HG02642 (cell line): ENCODE results near the gene APC2.
A peak's percentile ranks its signal among the peaks of the same experiment; 100 is the strongest.

Experiments used
- ATAC-seq: cut with Tn5 transposase; IDR thresholded peaks from one replicate; pipeline ENCODE4 v1.9.1; 2021; ENCODE audit warnings: mild to moderate bottlenecking; ENCODE audit not compliant: unreplicated experiment, poor library complexity

APC2 gene, protein sequence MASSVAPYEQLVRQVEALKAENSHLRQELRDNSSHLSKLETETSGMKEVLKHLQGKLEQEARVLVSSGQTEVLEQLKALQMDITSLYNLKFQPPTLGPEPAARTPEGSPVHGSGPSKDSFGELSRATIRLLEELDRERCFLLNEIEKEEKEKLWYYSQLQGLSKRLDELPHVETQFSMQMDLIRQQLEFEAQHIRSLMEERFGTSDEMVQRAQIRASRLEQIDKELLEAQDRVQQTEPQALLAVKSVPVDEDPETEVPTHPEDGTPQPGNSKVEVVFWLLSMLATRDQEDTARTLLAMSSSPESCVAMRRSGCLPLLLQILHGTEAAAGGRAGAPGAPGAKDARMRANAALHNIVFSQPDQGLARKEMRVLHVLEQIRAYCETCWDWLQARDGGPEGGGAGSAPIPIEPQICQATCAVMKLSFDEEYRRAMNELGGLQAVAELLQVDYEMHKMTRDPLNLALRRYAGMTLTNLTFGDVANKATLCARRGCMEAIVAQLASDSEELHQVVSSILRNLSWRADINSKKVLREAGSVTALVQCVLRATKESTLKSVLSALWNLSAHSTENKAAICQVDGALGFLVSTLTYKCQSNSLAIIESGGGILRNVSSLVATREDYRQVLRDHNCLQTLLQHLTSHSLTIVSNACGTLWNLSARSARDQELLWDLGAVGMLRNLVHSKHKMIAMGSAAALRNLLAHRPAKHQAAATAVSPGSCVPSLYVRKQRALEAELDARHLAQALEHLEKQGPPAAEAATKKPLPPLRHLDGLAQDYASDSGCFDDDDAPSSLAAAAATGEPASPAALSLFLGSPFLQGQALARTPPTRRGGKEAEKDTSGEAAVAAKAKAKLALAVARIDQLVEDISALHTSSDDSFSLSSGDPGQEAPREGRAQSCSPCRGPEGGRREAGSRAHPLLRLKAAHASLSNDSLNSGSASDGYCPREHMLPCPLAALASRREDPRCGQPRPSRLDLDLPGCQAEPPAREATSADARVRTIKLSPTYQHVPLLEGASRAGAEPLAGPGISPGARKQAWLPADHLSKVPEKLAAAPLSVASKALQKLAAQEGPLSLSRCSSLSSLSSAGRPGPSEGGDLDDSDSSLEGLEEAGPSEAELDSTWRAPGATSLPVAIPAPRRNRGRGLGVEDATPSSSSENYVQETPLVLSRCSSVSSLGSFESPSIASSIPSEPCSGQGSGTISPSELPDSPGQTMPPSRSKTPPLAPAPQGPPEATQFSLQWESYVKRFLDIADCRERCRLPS (N-terminal part only)

DNA sequence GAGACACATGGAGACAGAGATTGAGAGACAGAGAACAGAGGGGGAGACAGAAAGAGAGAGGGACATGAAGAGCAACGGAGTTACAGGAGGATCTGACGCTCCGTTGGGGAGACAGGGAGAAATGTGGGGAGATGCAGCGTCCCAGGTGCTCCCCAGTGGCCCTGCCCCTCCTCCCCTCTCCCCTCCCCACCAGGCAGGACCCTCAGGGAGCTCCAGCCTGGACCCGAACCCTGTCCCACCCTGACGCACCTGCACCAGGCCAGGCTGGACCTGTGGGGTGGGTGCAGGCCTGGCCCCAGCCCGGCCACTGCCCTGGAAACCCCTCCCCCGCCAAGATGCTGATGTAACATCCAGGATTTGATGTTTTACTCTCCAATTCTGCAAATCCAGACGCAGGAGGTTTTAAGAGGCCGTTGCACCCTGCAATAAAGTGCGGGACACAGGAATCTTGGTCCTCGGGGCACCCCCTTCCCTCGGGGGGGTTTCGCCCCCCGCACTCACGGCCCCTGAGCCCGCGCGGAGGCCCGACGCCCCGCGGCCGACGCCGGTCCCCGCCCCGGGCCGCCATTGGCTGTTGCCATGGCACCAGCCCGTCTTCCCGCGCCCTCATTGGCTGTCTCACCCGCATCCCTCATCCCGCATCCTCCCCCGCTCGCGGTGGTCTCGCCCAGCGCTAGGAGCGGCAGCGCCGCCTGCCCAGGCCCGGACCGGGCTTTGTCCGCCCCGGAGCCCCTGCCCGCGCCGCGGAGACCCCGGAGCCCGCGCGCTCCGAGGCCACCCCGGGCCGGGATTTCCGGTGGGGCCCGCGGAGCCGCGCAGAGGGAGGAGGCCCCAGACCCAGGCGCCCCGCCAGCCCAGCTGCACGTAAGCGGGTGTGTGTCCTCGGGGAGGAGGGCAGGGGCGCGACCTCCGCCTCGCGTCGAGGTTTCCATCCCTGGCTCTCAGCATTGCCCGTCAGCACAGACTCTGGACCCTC is at the start of gene APC2:
TSS of gene APC2 (plus strand) at position 655 of the 976 bp plus-strand sequence. CDS start 2,881 bp downstream, outside the sequence.
- ATAC-seq = no peak

DNA sequence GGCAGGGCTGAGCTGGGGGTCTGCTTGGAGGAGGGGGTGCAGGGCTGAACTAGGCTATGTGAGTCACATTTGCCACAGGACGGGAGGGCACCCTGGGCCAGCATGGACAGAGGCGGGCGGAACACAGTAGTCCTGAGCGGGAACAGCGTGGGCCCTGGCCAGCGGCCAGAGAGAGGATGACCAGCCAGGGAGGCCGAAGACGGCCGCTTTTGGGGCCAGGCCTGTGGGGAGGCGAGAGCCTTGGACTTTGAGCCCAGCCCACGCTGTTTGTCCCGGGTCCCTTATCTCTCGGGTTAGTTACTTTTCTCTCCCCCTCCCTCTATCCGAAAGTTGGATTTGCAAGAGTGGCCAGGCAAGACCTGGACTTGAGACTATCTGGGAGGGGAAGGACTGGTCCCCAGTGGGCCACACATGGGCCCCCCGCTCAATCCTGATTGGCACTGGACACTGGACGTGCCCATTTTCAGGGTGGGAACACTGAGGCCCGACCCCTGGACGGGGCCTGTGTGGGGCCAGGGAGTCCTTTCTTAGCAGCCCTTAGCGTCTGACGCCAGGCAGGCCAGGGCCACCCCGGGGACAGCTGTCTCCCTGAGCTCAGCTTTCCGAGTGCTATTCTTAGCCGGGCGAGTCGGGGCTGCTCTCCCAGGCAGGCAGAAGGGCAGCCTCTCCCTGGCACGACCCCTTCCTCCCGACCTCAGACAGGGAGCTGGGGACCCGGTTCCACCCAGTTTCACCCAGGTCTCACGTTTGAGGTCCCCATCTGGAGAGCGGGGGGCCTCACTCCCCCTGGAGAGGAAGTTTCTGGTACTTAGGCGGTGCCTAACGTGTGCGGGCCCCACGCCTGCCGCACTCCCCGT is 49.4 kb upstream of the APC2 start:
- ATAC-seq = no peak

DNA sequence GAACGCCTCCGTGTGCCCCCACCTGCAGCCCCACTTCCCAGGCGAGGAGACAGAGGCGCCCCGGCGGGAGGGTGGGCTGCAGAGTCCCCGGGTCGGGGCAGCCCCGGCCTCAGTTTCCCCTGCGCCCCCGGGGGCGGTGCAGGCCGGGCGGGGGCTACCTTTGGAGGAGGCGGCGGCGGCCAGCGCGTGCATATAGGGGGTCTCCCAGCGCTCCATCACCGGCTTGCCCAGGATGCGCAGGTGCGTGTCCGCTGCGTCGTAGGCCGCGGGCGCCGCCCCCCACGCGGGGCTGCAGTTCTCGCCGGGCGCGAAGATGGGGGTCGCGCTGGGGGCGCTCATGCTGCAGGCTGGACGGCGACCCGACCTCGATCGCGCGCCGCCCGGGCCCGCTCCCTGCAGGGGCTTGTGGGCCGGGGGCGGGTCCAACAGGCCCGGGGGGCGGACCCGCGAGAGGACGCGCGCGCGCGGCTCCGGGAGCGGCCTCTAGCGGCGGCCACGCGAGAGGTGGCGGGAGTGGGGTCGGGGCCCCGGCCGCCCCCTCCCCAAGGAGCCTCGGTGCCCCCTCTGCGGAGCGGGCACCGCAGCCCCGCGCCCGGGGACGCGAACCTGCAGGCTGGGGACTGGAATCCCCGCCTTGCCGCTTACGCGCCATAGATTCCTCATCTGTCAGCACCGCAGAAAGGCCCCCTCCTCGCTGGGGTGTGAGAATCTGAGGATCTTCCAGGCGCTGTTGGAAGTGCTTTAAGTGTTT is 48.6 kb upstream of the APC2 start, which contains the start of gene GAMT:
TSS of gene GAMT (minus strand) at position 405 of the 751 bp plus-strand sequence. CDS start at position 339, 66 bp downstream.
- ATAC-seq = no peak

DNA sequence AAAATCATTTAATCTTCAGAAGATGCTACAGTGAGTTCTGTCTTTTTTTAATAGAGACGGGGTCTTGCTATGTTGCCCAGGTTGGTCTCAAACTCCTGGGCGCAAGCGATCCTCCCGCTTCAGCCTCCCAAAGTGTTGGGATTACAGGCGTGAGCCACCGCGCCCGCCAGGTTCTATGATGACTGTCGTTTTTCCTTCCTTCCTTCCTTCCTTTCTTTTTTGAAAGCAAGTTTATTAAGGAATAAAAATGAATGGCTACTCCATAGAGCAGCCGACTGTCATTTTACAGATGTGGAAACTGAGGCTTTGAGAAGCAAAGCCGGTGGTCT is 48.1 kb upstream of the APC2 start:
- ATAC-seq = no peak

DNA sequence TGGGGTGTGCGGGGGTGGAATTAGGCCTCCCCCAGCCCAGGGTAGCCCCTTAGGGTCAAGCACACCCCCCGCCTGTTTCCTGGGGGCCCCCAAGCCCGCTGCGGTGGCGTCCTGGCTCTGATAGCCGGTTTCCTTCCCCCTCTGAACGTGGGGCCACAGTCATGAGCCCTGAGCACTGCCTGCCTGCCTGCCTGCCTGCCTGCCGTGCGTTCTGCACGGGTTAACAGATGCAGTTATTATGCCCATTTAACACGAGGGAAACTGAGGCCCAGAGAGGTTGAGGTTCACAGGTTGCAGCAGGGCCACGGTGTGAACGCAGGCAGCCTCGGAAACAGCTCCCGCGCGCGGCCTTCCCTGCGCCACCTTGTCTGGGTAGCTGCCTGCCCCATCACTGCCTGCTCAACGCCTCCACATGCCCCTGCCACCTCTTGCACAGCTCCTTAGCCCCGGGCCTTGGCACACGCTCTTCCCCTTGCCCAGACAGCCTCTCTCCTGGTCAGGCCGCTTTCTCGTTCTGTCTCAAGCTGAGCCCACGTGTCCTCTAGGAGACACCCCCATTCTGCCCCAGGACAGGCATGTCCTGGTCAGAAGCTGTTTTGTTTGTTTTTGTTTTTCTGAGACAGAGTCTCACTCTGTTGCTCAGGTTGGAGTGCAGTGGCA is 47.4 kb upstream of the APC2 start:
- no peak for ATAC-seq

DNA sequence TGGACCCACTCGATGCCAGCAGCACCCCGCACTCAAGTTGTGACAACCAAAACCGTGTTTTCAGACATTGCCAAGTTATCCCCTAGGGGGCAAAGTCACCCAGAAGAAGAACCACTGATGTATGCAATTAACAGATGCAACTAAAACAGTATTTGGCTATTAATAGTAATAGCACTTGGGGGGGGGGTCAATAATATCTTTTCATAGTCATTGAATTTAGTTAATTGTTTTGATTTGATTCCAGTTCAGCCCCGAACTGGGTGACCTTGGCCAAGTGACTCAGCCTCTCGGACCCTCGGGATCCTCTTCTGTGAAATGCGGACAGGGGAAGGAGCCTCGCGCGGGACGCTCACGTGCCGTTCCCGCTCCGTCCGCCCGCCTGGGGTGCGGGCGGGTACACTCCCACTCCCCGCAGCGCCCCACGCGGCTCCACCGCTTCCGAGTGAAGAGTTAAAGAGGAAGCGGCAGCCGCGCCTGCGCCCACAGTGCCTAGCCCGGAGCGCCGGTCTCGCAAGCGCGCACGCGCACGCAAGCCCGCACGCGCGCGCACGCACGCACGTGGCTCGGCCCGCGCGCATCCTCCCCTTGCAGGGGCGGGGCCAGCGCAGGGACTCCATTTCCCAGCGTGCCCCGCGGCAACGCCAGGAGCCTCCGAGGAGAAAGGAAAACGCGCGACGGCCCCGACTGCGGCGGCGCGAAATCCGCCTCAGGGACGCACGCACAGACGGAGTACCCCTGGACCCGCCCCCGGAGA is 43.0 kb upstream of the APC2 start:
- ATAC-seq = peak; percentile 83

DNA sequence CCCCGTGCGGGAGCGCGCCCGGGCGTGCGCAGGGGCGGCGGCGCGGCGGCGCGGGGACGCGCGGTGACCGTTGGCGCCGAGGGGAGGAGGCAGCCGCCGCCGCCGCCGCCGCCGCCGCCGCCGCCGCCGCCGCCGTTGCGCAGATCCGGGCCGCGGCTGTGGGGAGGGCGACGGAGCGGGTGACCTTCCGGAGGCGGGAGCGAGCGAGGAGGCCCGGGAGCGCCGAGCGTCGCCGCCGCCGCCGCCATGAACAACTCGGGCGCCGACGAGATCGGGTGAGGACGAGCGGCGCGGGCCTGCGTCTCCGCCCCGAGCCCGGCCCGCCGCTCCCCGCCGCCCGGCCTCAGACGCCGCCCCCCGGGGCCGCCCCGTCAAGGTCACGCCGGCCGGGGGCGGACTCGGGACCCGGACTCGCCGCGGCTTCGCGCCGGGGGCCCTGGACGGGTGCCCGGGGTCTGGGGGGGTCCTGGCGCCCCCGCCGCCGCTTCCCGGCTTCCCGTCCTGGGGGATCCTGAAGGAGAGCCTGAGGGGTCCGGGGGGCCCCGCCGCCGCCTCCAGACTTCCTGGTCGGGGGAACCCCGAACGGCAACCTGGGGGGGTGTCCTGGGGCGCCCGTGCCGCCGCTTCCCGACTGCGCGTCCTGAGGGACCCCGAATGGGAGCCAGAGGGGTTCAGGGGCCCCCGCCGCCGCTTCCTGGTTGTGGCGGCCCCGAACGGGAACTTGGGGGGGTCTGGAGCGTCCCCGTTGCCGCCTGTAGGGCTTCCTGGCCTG is 42.2 kb upstream of the APC2 start, which contains the start of gene DAZAP1:
TSS of gene DAZAP1 (plus strand) at position 59 of the 772 bp plus-strand sequence. CDS start at position 247, 188 bp downstream.
- peak; percentile 33 for ATAC-seq

DNA sequence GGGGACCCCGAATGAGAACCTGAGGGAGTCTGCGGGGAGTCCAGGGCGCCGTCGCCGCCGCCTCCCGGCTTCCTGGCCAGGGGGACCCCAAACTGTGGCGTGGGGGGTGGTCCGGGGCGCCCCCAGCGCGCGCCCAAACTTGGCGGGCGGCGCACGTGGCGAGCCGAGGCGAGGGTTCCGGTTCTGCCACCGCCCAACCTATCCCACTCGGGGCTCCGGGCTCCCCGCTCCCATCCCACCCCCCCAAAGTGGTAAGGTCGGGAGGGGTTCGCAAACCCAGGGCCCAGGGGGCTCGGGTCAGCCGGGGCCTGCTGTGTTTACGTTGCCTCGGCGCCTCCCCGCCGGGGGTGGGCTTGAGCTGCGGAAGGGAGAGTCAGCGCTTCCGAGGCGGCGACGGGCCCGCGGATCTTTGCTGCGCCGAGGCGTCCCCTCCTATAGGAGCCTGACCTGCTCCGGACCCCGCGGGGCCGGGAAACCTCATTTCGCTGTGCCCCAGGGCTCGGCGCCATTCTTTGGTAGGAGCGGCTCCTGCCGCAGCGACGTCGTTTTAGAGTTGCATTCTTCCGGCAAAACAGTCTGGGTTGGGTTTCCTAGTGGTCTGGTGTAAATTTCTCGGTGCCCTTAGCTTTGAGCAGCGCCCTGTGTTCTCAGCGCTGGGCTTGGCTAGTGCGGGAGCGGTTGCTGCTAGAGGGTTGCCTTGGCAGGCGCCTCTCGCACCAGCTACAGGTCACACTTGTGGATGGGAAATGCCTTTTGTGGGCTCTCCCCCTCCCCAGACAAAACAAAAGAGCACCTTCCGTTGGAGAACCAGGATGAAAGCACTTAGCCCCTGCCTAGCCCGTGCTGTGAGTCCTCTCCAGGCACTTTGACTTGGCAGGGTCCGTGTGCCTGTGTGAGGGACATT is 41.4 kb upstream of the APC2 start:
- ATAC-seq = peak; percentile 2

DNA sequence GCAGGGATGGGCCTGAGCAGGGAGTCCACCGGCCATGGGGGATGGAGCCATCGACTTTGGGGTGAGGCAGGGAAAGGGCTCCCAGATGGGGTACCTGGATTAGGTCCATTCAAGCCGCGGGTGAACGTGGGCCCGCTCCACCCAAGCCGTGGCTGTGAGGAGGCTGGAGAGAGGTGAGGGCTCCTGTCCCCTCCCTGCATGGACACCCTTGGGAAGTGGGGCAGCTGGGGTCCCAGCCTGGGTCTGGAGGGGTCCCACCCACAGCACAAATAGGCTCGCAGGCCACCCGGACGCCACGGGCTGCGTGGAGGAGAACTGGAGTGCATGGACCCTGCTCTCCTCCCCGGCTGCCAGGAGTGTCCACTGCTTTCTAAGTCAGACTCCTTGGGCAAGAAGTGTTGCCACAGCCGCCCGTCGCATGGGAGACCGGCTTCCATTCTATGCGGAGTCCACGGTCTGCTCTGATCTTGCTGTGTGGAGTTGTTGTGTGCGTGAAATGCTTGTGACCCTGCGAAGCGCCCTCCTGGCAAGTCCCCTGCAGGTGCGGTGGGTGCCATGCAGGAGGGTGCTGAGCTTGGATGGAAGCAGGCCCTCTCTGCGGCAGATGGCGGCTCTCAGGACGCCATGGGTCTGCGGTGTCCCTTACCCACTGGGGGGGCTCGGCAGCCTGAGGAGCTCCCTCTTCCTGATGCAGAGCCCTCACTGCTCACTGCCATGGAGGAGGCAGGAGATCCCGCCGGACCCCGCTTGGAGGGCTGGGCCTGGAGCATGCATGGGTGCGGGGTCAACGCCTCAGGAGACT is 40.5 kb upstream of the APC2 start:
- no peak for ATAC-seq

DNA sequence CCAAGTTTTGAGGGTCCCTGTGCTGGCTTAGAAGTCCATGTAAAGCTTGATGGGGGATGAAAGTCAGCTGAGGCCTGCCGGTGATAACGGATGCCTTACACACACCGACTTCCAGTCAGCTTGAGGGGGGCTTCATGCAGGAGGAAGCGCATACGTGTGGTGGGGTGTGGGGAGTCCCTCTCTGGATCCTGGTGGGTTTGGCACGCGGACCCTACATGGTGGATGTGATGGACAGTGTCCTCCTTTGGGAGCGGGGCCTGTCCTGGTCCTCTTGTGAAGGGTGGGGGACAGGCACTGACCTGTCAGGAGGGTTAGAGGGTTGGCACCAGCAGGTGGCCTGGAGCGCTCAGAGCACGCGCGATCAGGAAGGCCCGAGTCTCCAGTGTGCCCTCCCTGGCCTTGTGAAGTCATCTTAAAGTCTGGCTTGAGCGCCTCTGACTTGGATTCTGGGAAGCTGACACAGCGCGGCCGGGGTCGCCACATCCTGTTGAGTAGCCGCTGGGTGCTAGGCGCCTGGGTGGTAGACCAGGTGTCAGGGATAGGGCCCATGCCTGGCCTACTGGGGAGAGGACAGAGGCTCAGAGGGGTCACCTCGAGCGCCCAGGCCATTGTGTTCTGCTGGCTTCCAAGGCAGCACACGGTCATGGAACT is 39.7 kb upstream of the APC2 start:
- no peak for ATAC-seq

DNA sequence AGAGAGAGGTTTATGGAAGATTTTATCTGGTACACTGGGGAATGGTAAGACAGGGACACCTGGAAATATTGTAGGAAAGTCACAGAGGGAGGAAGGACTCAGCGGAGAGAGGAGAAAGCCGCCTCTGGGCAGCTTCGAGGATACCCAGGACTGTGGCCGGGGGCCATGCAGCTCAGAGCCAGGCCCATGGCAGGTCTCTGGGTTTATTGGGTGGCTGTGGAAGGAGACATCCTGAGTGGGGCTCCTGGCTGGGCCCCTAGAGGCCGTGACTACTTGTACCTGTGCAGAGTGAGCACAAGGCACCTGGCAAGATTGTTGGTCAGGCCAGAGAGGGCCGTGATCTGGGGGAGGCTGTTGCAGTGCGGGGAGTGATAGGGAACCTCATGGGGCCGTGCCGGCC is 39.1 kb upstream of the APC2 start:
- ATAC-seq = no peak

DNA sequence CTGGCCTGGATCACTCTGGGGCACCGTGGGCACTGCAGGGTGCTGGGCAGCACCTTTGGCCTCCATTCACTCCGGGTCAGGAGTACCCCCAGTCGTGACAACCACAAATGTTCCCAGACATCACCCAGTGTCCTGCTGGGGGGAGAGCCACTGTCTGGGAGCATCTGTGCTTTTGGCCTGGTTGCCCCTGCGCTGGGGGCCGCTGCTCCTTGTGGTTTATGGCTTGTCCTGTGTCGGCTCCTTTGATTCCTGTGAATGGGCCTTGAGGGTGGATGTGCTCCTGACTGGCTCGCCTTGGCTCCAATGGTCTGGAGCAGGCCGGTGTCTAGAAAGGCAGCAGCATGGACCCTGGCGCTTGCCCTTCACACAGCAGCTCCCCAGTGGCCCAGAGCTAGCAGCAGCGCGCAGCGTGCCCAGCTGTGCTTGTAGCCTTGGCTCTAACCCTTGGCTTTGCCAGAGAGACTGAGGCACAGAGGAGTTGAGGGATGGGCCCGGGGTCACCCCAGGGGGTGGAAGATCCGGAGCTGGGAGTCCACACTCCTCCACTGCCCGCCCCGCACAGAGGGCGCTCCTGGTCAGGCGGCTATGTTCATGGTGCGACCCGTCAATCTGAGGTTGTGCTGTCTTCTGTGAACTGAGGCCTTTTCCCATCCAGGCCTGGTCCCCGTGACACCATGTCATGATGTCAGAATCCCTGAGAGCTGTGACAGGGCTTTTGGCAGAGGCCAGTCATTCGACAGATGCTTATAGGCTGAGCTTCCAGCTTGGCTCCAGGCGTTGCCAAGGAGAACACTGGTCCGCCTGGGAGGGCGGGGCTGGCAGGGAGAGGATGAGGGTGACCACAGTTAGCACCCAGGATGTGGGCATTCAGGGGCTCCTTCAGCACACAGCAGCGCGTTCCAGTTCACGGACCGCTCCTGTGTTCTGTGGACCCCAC is 38.4 kb upstream of the APC2 start:
- no peak for ATAC-seq
